ENCODE data around the gene ETV6.
A peak's percentile ranks its signal among the peaks of the same experiment; 100 is the strongest.

The ETV6 gene

GRCh38 chr12:11712491-11712890 lies 63.0 kb downstream of the ETV6 start:
- FAIRE-seq (no peak), DNase-seq (ENCODE audit: insufficient read length) (no peak)
- TF ChIP-seq POLR2A (IDR thresholded peaks at IDR 0.05; ENCODE audit: low read depth, low read length) (no peak), POLR2AphosphoS5 (IDR thresholded peaks at IDR 0.05; ENCODE audit: low read depth, low read length) (no peak), TAF1 (IDR thresholded peaks at IDR 0.05; ENCODE audit: borderline replicate concordance, low read depth, low read length) (no peak)

- FAIRE-seq (no peak), DNase-seq (ENCODE audit: insufficient read length) (no peak)
- TF ChIP-seq POLR2AphosphoS5 (IDR thresholded peaks at IDR 0.05; ENCODE audit: low read depth, low read length) (no peak), POLR2A (IDR thresholded peaks at IDR 0.05; ENCODE audit: low read depth, low read length) (no peak), TAF1 (IDR thresholded peaks at IDR 0.05; ENCODE audit: borderline replicate concordance, low read depth, low read length) (no peak)
Measured at GRCh38 chr12:11713202-11713601, 63.7 kb downstream of the ETV6 start.

- DNase-seq (ENCODE audit: insufficient read length) (no peak), FAIRE-seq (no peak)
- no peak for TF ChIP-seq TAF1 (IDR thresholded peaks at IDR 0.05; ENCODE audit: borderline replicate concordance, low read depth, low read length)
- TF ChIP-seq POLR2AphosphoS5 (IDR thresholded peaks at IDR 0.05; ENCODE audit: low read depth, low read length) = no peak
- no peak for TF ChIP-seq POLR2A (IDR thresholded peaks at IDR 0.05; ENCODE audit: low read depth, low read length)
Measured at GRCh38 chr12:11714626-11715025, 65.2 kb downstream of the ETV6 start.

GRCh38 chr12:11715621-11716020 lies 66.1 kb downstream of the ETV6 start:
- FAIRE-seq = no peak
- DNase-seq (ENCODE audit: insufficient read length) = no peak
- no peak for TF ChIP-seq TAF1 (IDR thresholded peaks at IDR 0.05; ENCODE audit: borderline replicate concordance, low read depth, low read length)
- TF ChIP-seq POLR2A (IDR thresholded peaks at IDR 0.05; ENCODE audit: low read depth, low read length) = no peak
- no peak for TF ChIP-seq POLR2AphosphoS5 (IDR thresholded peaks at IDR 0.05; ENCODE audit: low read depth, low read length)

- FAIRE-seq = no peak
- DNase-seq (ENCODE audit: insufficient read length) = no peak
- TF ChIP-seq TAF1 (IDR thresholded peaks at IDR 0.05; ENCODE audit: borderline replicate concordance, low read depth, low read length) (no peak), POLR2A (IDR thresholded peaks at IDR 0.05; ENCODE audit: low read depth, low read length) (no peak), POLR2AphosphoS5 (IDR thresholded peaks at IDR 0.05; ENCODE audit: low read depth, low read length) (no peak)
Measured at GRCh38 chr12:11716794-11717518, 67.5 kb downstream of the ETV6 start.

GRCh38 chr12:11717519-11717961 lies 68.1 kb downstream of the ETV6 start:
- no peak for DNase-seq (ENCODE audit: insufficient read length)
- no peak for FAIRE-seq
- no peak for TF ChIP-seq TAF1 (IDR thresholded peaks at IDR 0.05; ENCODE audit: borderline replicate concordance, low read depth, low read length)
- no peak for TF ChIP-seq POLR2AphosphoS5 (IDR thresholded peaks at IDR 0.05; ENCODE audit: low read depth, low read length)
- no peak for TF ChIP-seq POLR2A (IDR thresholded peaks at IDR 0.05; ENCODE audit: low read depth, low read length)

GRCh38 chr12:11718105-11718504 lies 68.6 kb downstream of the ETV6 start:
- FAIRE-seq (no peak), DNase-seq (ENCODE audit: insufficient read length) (no peak)
- no peak for TF ChIP-seq POLR2AphosphoS5 (IDR thresholded peaks at IDR 0.05; ENCODE audit: low read depth, low read length)
- TF ChIP-seq POLR2A (IDR thresholded peaks at IDR 0.05; ENCODE audit: low read depth, low read length) = no peak
- no peak for TF ChIP-seq TAF1 (IDR thresholded peaks at IDR 0.05; ENCODE audit: borderline replicate concordance, low read depth, low read length)

- TF ChIP-seq POLR2AphosphoS5 (IDR thresholded peaks at IDR 0.05; ENCODE audit: low read depth, low read length) (no peak), POLR2A (IDR thresholded peaks at IDR 0.05; ENCODE audit: low read depth, low read length) (no peak), TAF1 (IDR thresholded peaks at IDR 0.05; ENCODE audit: borderline replicate concordance, low read depth, low read length) (no peak)
- no peak for FAIRE-seq
- no peak for DNase-seq (ENCODE audit: insufficient read length)
Measured at GRCh38 chr12:11718768-11719253, 69.3 kb downstream of the ETV6 start.

- no peak for FAIRE-seq
Measured at GRCh38 chr12:11719678-11720099, 70.2 kb downstream of the ETV6 start.

GRCh38 chr12:11722071-11722470 lies 72.6 kb downstream of the ETV6 start:
- TF ChIP-seq POLR2A (IDR thresholded peaks at IDR 0.05; ENCODE audit: low read depth, low read length) (no peak), TAF1 (IDR thresholded peaks at IDR 0.05; ENCODE audit: borderline replicate concordance, low read depth, low read length) (no peak), POLR2AphosphoS5 (IDR thresholded peaks at IDR 0.05; ENCODE audit: low read depth, low read length) (no peak)
- FAIRE-seq = no peak
- no peak for DNase-seq (ENCODE audit: insufficient read length)

More at GRCh38 chr12:11719678-11720099, 70.2 kb downstream of the ETV6 start:
- no peak for TF ChIP-seq TAF1 (IDR thresholded peaks at IDR 0.05; ENCODE audit: borderline replicate concordance, low read depth, low read length)
- TF ChIP-seq POLR2A (IDR thresholded peaks at IDR 0.05; ENCODE audit: low read depth, low read length) = no peak
- TF ChIP-seq POLR2AphosphoS5 (IDR thresholded peaks at IDR 0.05; ENCODE audit: low read depth, low read length) = no peak
- DNase-seq (ENCODE audit: insufficient read length) = no peak

GRCh38 chr12:11722578-11723138 lies 73.2 kb downstream of the ETV6 start:
- DNase-seq (ENCODE audit: insufficient read length) (no peak), FAIRE-seq (peak; percentile 78)
- 0 out of 2 replicates have a peak, but pooled peaks have one; percentile 18 for TF ChIP-seq POLR2AphosphoS5 (IDR thresholded peaks at IDR 0.05; ENCODE audit: low read depth, low read length)
- no peak for TF ChIP-seq POLR2A (IDR thresholded peaks at IDR 0.05; ENCODE audit: low read depth, low read length)

GRCh38 chr12:11723993-11724392 lies 74.5 kb downstream of the ETV6 start:
- TF ChIP-seq POLR2AphosphoS5 (IDR thresholded peaks at IDR 0.05; ENCODE audit: low read depth, low read length) (no peak), TAF1 (IDR thresholded peaks at IDR 0.05; ENCODE audit: borderline replicate concordance, low read depth, low read length) (no peak), POLR2A (IDR thresholded peaks at IDR 0.05; ENCODE audit: low read depth, low read length) (0 out of 2 replicates have a peak, but pooled peaks have one; percentile 26)
- no peak for DNase-seq (ENCODE audit: insufficient read length)
- no peak for FAIRE-seq

Measured in GM12892 (cell line).